Spleen (tissue), 7 donors: Measurements from ENCODE around the gene SPRR2B.

ENCODE experiments used
- CTCF ChIP-seq, 11 experiments: fragments of 200-600 bp in 7 of 11; fragments of 450-650 bp in 4 of 11; sonication (generic) in 4 of 11; IDR thresholded peaks in 8 of 11; conservative IDR thresholded peaks in 3 of 11; 1 replicate in 7 of 11; 2 replicates in 4 of 11; pipeline versions ENCODE4 v1.4.0 to v1.8.0; 2016 to 2021; ENCODE audit warnings: antibody characterized with exemption in 11 of 11, inconsistent platforms in 4 of 11, mild to moderate bottlenecking in 1 of 11
- POLR2A ChIP-seq, 3 donors: fragments of 450-650 bp; IDR thresholded peaks; one replicate each; pipeline ENCODE4 v1.5.1; 2017; ENCODE audit warnings: antibody characterized with exemption in 3 of 3, mild to moderate bottlenecking in 1 of 3
- POLR2AphosphoS5 ChIP-seq, 3 donors: sonication (generic); formaldehyde crosslinking; IDR thresholded peaks; one replicate each; pipeline ENCODE4 v1.5.1; 2017; ENCODE audit warnings: antibody characterized with exemption in 3 of 3
- donor health status: DM: no; HTN: no; CAD: no; lungs with moderate emphysema.
- donor health status: DM: no; HTN: no; CAD: no.
- donor health status: DM: no; HTN: no; CAD: no.

- TF ChIP-seq POLR2A (IDR thresholded peaks at IDR 0.05) (no peak), CTCF (IDR thresholded peaks at IDR 0.05 in 8 of 11, conservative IDR thresholded peaks at IDR 0.05 in 3 of 11) (no peak), POLR2AphosphoS5 (IDR thresholded peaks at IDR 0.05) (no peak)
These were observed 28.1 kb upstream of the SPRR2B start for GRCh38 chr1:153099461-153100045.
